A673 (cell line): ENCODE results near the gene SSBP1.

Experiments
- CTCF ChIP-seq: fragments of 300-800, 200-600 bp; sonication (generic); conservative IDR thresholded peaks from 2 replicates; pipeline ENCODE4 v1.5.1; 2017; ENCODE audit warnings: low read depth, mild to moderate bottlenecking, antibody characterized with exemption, low read length, moderate library complexity, mixed read lengths
- EZH2 ChIP-seq: fragments of 200-600 bp; sonication (generic); IDR thresholded peaks from 2 replicates; pipeline ENCODE4 v1.6.1; 2017; ENCODE audit warnings: borderline replicate concordance, low read depth, mild to moderate bottlenecking, mixed read lengths, antibody characterized with exemption, low read length; ENCODE audit not compliant: poor library complexity, severe bottlenecking

- TF ChIP-seq CTCF (no peak), EZH2 (no peak)
Measured at GRCh38 chr7:141691961-141692360, 46.2 kb upstream of the SSBP1 start.
